ENCODE results near the gene MELK.
A peak's percentile ranks its signal among the peaks of the same experiment; 100 is the strongest.
"Not testable (repeated sequence)": the region's sequence is repeated elsewhere in the genome, so short reads cannot be mapped to it uniquely, and the experiment has no call there.

MELK gene

DNA sequence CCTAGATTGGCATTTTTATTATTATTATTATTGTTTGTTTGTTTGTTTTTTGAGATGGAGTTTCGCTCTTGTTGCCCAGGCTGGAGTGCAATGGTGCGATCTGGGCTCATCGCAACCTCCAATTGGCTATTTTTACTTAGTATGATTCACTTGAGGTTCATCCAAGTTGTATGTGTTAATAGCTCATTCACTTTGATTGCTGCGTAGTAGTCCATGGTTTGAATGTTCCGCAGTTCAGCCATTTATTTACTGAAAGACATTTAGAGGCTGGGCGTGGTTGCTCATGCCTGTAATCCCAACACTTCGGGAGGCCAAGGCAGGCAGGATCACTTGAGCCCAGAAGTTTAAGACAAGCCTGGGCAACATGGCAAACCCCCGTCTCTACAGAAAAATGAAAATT, 22.6 kb upstream of the MELK start:
- H3K4me3 ChIP-seq (ENCODE audit: low read depth in 1 of 2, low read length in 2 of 2), result no peak overlapping the region
- H3K27ac ChIP-seq (ENCODE audit: low read depth, low read length), result no peak overlapping the region
- no peaks in the 10 kb centered on the region for H3K36me3 ChIP-seq (ENCODE audit: control insufficient read depth in 1 of 2, insufficient read depth in 2 of 2, low read length in 2 of 2)
- no peak overlapping the region for H3K9ac ChIP-seq (ENCODE audit: low read depth in 1 of 2, low read length in 2 of 2)
- peaks cover 0 to 3% of the 10 kb centered on the region in 2 donors for H3K27me3 ChIP-seq (ENCODE audit: control insufficient read depth in 1 of 2, insufficient read depth in 2 of 2, low read length in 2 of 2)
- no peaks in the 10 kb centered on the region for H3K9me3 ChIP-seq (ENCODE audit: control insufficient read depth in 1 of 2, low read length in 2 of 2)
- H3K4me1 ChIP-seq (ENCODE audit: control insufficient read depth in 1 of 2, insufficient read depth in 2 of 2, low read length in 2 of 2), result no peaks in the 10 kb centered on the region

DNA sequence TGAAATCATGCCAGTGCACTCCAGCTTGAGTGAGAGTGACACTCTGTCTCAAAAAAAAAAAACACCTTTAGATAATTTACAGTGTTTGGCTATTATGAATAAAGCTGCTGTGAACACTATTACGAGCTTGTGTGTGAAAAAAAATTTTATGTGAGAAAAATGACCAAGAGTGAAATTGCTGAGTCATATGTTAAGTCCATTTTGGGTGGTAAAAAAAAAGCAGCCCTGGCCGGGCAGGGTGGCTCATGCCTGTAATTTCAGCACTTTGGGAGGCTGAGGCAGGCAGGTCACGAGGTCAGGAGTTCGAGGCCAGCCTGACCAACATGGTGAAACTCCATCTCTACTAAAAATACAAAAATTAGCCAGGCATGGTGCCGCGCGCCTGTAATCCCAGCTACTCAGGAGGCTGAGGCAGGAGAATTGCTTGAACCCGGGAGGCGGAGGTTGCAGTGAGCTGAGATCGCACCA, 22.0 kb upstream of the MELK start:
- not testable (repeated sequence) for H3K4me1 ChIP-seq (ENCODE audit: control insufficient read depth in 1 of 2, insufficient read depth in 2 of 2, low read length in 2 of 2); H3K9ac ChIP-seq (ENCODE audit: low read depth in 1 of 2, low read length in 2 of 2); H3K36me3 ChIP-seq (ENCODE audit: control insufficient read depth in 1 of 2, insufficient read depth in 2 of 2, low read length in 2 of 2); H3K4me3 ChIP-seq (ENCODE audit: low read depth in 1 of 2, low read length in 2 of 2); H3K27me3 ChIP-seq (ENCODE audit: control insufficient read depth in 1 of 2, insufficient read depth in 2 of 2, low read length in 2 of 2); H3K27ac ChIP-seq (ENCODE audit: low read depth, low read length); H3K9me3 ChIP-seq (ENCODE audit: control insufficient read depth in 1 of 2, low read length in 2 of 2)

DNA sequence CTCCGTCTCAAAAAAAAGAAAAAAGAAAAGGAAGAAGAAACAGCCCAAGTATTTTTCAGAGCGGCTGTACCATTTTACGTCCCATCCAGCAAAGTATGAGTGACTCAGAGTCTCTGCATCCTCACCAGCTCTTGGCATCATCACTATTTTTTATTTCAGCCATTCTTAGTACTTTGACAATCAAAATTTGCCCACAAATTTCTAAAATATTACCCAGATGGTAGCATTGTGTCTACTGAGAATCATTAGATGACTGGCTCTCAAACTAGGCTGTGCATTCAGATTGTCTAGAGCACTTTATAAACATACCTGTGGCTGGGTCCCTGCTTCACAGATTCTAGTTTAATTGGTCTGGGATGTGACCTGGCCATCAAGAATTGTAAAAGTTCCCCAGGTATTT, 21.6 kb upstream of the MELK start:
- no peak overlapping the region for H3K4me3 ChIP-seq (ENCODE audit: low read depth in 1 of 2, low read length in 2 of 2)
- no peak overlapping the region for H3K27ac ChIP-seq (ENCODE audit: low read depth, low read length)
- no peak overlapping the region for H3K9ac ChIP-seq (ENCODE audit: low read depth in 1 of 2, low read length in 2 of 2)
- H3K9me3 ChIP-seq (ENCODE audit: control insufficient read depth in 1 of 2, low read length in 2 of 2), result no peaks in the 10 kb centered on the region
- no peaks in the 10 kb centered on the region for H3K36me3 ChIP-seq (ENCODE audit: control insufficient read depth in 1 of 2, insufficient read depth in 2 of 2, low read length in 2 of 2)
- no peaks in the 10 kb centered on the region for H3K4me1 ChIP-seq (ENCODE audit: control insufficient read depth in 1 of 2, insufficient read depth in 2 of 2, low read length in 2 of 2)
- H3K27me3 ChIP-seq (ENCODE audit: control insufficient read depth in 1 of 2, insufficient read depth in 2 of 2, low read length in 2 of 2), result peaks cover 0 to 3% of the 10 kb centered on the region in 2 donors

DNA sequence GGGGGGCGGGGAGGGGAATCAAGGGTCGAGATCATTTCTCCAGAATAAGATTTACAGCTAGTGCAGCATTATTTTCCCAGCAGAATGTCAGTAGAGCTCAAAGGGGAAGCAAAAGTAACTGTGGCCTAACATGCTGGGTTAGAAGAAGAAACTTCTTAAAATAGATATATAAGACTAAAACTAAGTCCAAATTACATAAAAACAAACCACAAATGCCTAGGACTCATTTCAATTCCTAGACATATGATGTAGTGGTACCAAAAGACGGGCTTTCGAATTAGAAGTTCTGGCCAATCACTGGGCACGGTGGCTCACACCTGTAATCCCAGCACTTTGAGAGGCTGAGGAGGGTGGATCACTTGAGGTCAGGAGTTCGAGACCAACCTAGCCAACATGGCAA, 20.8 kb upstream of the MELK start:
- H3K4me1 ChIP-seq (ENCODE audit: control insufficient read depth in 1 of 2, insufficient read depth in 2 of 2, low read length in 2 of 2), result no peaks in the 10 kb centered on the region
- no peak overlapping the region for H3K27ac ChIP-seq (ENCODE audit: low read depth, low read length)
- peaks cover 0 to 3% of the 10 kb centered on the region in 2 donors for H3K27me3 ChIP-seq (ENCODE audit: control insufficient read depth in 1 of 2, insufficient read depth in 2 of 2, low read length in 2 of 2)
- H3K36me3 ChIP-seq (ENCODE audit: control insufficient read depth in 1 of 2, insufficient read depth in 2 of 2, low read length in 2 of 2), result no peaks in the 10 kb centered on the region
- no peak overlapping the region for H3K9ac ChIP-seq (ENCODE audit: low read depth in 1 of 2, low read length in 2 of 2)
- no peak overlapping the region for H3K4me3 ChIP-seq (ENCODE audit: low read depth in 1 of 2, low read length in 2 of 2)
- no peaks in the 10 kb centered on the region for H3K9me3 ChIP-seq (ENCODE audit: control insufficient read depth in 1 of 2, low read length in 2 of 2)

DNA sequence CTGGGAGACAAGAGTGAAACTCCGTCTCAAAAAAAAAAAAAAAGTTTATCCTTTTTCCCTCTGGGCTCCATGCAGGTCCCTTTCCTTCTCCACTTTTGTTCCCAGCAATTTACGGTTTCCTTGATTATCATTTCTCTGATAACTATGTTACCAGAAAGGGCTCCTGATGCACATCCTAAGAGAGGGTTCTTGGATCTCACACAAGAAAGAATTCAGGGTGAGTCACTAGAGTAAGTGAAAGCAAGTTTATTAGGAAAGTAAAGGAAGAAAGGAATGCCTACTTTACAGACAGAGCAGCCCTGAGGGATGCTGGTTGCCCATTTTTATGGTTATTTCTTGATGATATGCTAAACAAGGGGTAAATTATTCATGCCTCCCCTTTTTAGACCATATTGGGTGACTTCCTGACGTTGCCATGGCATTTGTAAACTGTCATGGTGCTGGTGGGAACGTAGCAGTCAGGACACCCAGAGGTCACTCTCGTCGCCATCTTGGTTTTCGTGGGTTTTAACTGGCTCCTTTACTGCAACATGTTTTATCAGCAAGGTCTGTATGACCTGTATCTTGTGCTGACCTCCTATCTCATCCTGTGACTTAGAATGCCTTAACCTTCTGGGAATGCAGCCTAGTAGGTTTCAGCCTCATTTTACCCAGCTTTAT, 13.5 kb upstream of the MELK start:
- Histone ChIP-seq H3K4me3 (ENCODE audit: low read depth in 1 of 2, low read length in 2 of 2) (no peak overlapping the region), H3K27ac (ENCODE audit: low read depth, low read length) (no peak overlapping the region), H3K36me3 (ENCODE audit: control insufficient read depth in 1 of 2, insufficient read depth in 2 of 2, low read length in 2 of 2) (no peaks in the 10 kb centered on the region), H3K9ac (ENCODE audit: low read depth in 1 of 2, low read length in 2 of 2) (no peak overlapping the region), H3K27me3 (ENCODE audit: control insufficient read depth in 1 of 2, insufficient read depth in 2 of 2, low read length in 2 of 2) (no peaks in the 10 kb centered on the region), H3K4me1 (ENCODE audit: control insufficient read depth in 1 of 2, insufficient read depth in 2 of 2, low read length in 2 of 2) (no peaks in the 10 kb centered on the region), H3K9me3 (ENCODE audit: control insufficient read depth in 1 of 2, low read length in 2 of 2) (no peaks in the 10 kb centered on the region)

DNA sequence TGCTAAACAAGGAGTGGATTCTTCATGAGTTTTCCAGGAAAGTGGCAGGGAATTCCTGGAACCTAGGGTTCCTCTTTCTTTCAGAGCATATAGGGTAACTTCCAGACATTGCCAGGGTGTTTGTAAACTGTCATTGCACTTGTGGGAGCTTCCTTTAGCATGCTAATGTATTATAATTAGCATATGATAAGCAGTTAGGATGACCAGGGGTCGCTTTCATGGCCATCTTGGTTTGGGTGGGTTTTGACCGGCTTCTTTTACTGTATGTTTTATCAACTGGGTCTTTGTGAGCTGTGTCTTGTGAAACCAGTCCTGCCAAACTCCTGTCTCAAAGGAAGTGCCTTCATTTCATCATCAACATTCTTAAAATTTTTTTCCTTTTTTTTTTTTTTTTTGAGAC, 11.9 kb upstream of the MELK start:
- H3K9ac ChIP-seq (ENCODE audit: low read depth in 1 of 2, low read length in 2 of 2), result no peak overlapping the region
- no peak overlapping the region for H3K4me3 ChIP-seq (ENCODE audit: low read depth in 1 of 2, low read length in 2 of 2)
- H3K36me3 ChIP-seq (ENCODE audit: control insufficient read depth in 1 of 2, insufficient read depth in 2 of 2, low read length in 2 of 2), result no peaks in the 10 kb centered on the region
- no peaks in the 10 kb centered on the region for H3K9me3 ChIP-seq (ENCODE audit: control insufficient read depth in 1 of 2, low read length in 2 of 2)
- no peak overlapping the region for H3K27ac ChIP-seq (ENCODE audit: low read depth, low read length)
- H3K4me1 ChIP-seq (ENCODE audit: control insufficient read depth in 1 of 2, insufficient read depth in 2 of 2, low read length in 2 of 2), result no peaks in the 10 kb centered on the region
- no peaks in the 10 kb centered on the region for H3K27me3 ChIP-seq (ENCODE audit: control insufficient read depth in 1 of 2, insufficient read depth in 2 of 2, low read length in 2 of 2)

DNA sequence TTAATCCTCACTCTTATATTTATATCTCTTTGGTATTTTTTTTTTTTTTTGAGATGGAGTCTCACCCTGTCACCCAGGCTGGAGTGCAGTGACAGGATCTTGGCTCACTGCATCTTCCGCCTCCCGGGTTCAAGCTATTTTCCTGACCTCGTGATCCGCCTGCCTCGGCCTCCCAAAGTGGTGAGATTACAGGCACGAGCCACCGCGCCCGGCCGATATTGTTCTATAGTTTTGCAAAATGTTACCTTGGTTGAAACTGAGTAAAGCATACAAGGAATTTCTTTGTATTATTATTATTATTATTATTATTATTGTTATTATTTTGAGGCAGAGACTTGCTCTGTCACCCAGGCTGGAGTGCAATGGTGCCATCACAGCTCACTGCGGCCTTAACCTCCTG, 9.9 kb upstream of the MELK start:
- not testable (repeated sequence) for H3K9ac ChIP-seq (ENCODE audit: low read depth in 1 of 2, low read length in 2 of 2); H3K4me1 ChIP-seq (ENCODE audit: control insufficient read depth in 1 of 2, insufficient read depth in 2 of 2, low read length in 2 of 2); H3K27ac ChIP-seq (ENCODE audit: low read depth, low read length); H3K36me3 ChIP-seq (ENCODE audit: control insufficient read depth in 1 of 2, insufficient read depth in 2 of 2, low read length in 2 of 2); H3K4me3 ChIP-seq (ENCODE audit: low read depth in 1 of 2, low read length in 2 of 2); H3K9me3 ChIP-seq (ENCODE audit: control insufficient read depth in 1 of 2, low read length in 2 of 2); H3K27me3 ChIP-seq (ENCODE audit: control insufficient read depth in 1 of 2, insufficient read depth in 2 of 2, low read length in 2 of 2)

DNA sequence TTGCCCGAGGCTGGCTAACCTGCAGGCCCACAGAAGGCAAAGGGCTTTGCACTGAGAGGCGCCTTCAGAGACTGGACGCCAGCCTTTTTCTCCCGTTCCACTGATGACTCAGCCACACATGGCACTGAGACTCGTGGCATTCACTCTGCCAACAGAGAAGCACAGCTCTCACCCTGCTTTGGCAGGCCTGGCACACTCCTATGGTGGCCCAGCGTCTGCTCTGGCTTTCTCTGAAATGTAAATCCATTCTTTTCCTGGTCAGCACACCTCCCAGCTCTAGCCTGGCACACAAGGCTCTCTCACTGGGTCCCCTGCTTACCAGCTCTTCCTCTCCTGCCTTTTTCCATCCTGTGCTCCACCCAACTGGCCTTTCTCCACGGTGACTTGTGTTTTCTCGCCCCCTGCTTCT, 5.9 kb upstream of the MELK start:
- Histone ChIP-seq H3K4me3 (ENCODE audit: low read depth in 1 of 2, low read length in 2 of 2) (no peak overlapping the region), H3K9me3 (ENCODE audit: control insufficient read depth in 1 of 2, low read length in 2 of 2) (no peaks in the 10 kb centered on the region), H3K4me1 (ENCODE audit: control insufficient read depth in 1 of 2, insufficient read depth in 2 of 2, low read length in 2 of 2) (peaks cover 0 to 2% of the 10 kb centered on the region in 2 donors), H3K27ac (ENCODE audit: low read depth, low read length) (no peak overlapping the region), H3K27me3 (ENCODE audit: control insufficient read depth in 1 of 2, insufficient read depth in 2 of 2, low read length in 2 of 2) (no peaks in the 10 kb centered on the region), H3K36me3 (ENCODE audit: control insufficient read depth in 1 of 2, insufficient read depth in 2 of 2, low read length in 2 of 2) (no peaks in the 10 kb centered on the region), H3K9ac (ENCODE audit: low read depth in 1 of 2, low read length in 2 of 2) (no peak overlapping the region)

DNA sequence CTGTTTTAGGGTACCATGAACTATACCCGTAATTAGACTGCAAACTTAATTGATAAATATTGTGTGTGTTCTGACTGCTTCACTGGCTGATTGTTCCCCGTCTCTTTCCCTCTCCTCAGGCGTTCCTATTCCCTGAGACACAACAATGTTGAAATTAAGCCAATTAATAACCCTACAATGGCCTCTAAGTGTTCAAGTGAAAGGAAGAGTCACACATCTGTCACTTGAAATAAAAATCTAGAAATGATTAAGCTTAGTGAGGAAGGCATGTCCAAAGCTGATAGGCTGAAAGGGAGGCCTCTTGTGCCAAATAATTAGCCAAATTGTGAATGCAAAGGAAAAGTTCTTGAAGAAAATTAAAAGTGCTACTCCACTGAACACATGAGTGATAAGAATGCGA, 4.0 kb upstream of the MELK start:
- H3K36me3 ChIP-seq (ENCODE audit: control insufficient read depth in 1 of 2, insufficient read depth in 2 of 2, low read length in 2 of 2); H3K4me3 ChIP-seq (ENCODE audit: low read depth in 1 of 2, low read length in 2 of 2); H3K9ac ChIP-seq (ENCODE audit: low read depth in 1 of 2, low read length in 2 of 2); H3K27me3 ChIP-seq (ENCODE audit: control insufficient read depth in 1 of 2, insufficient read depth in 2 of 2, low read length in 2 of 2); H3K27ac ChIP-seq (ENCODE audit: low read depth, low read length); H3K9me3 ChIP-seq (ENCODE audit: control insufficient read depth in 1 of 2, low read length in 2 of 2): not testable (repeated sequence)
- H3K4me1 ChIP-seq (ENCODE audit: control insufficient read depth in 1 of 2, insufficient read depth in 2 of 2, low read length in 2 of 2), result peaks cover 0 to 18% of the 10 kb centered on the region in 2 donors

DNA sequence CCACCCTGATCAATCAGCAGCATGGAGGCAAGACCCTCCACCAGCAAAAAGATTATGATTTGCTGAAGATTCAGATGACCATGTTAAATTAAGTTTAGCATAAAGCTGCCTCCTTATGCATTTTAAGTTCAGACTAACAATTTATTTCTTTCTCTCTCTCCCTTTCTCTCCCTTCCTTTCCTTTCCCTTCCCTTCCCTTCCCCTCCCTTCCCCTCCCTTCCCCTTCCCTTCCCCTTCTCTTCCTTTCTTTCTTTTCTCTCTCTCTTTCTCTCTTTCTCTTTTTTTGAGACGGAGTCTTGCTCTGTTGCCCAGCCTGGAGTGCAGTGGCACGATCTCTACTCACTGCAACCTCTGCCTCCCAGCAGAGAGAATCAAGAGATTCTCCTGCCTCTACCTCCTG, 1.4 kb upstream of the MELK start:
- Histone ChIP-seq H3K36me3 (ENCODE audit: control insufficient read depth in 1 of 2, insufficient read depth in 2 of 2, low read length in 2 of 2) (no peaks in the 10 kb centered on the region), H3K27me3 (ENCODE audit: control insufficient read depth in 1 of 2, insufficient read depth in 2 of 2, low read length in 2 of 2) (no peaks in the 10 kb centered on the region), H3K4me1 (ENCODE audit: control insufficient read depth in 1 of 2, insufficient read depth in 2 of 2, low read length in 2 of 2) (peaks cover 0 to 21% of the 10 kb centered on the region in 2 donors), H3K4me3 (ENCODE audit: low read depth in 1 of 2, low read length in 2 of 2) (no peak overlapping the region), H3K27ac (ENCODE audit: low read depth, low read length) (no peak overlapping the region), H3K9ac (ENCODE audit: low read depth in 1 of 2, low read length in 2 of 2) (no peak overlapping the region), H3K9me3 (ENCODE audit: control insufficient read depth in 1 of 2, low read length in 2 of 2) (no peaks in the 10 kb centered on the region)

DNA sequence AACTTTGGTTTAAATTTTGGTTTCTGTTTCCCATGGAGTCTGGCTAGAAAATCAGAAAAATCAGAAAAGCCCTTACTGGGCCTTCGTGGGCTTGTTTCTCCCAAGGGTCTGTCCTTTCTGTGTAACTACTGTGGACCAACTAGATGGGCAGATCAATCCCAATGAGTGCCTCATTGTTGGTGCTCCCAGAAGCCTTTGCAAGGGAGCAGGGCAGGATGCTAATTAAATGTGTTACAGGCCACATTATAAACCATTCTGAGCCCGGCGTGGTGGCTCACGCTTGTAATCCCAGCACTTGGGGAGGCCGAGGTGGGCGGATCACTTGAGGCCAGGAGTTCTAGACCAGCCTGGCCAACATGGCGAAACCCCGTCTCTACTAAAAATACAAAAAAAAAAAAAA, 1.4 kb downstream of the MELK start:
- H3K36me3 ChIP-seq (ENCODE audit: control insufficient read depth in 1 of 2, insufficient read depth in 2 of 2, low read length in 2 of 2); H3K27ac ChIP-seq (ENCODE audit: low read depth, low read length); H3K27me3 ChIP-seq (ENCODE audit: control insufficient read depth in 1 of 2, insufficient read depth in 2 of 2, low read length in 2 of 2); H3K9me3 ChIP-seq (ENCODE audit: control insufficient read depth in 1 of 2, low read length in 2 of 2): not testable (repeated sequence)
- peak overlapping the region; percentile 95 to 97 for H3K4me3 ChIP-seq (ENCODE audit: low read depth in 1 of 2, low read length in 2 of 2)
- peak overlapping the region in 1 of 2 donors; percentile 59 for H3K9ac ChIP-seq (ENCODE audit: low read depth in 1 of 2, low read length in 2 of 2)
- H3K4me1 ChIP-seq (ENCODE audit: control insufficient read depth in 1 of 2, insufficient read depth in 2 of 2, low read length in 2 of 2), result peaks cover 0 to 21% of the 10 kb centered on the region in 2 donors
